SKM-1 (cell line): ENCODE measurements around the gene MRPL37.
"Not testable (repeated sequence)": the region's sequence is repeated elsewhere in the genome, so short reads cannot be mapped to it uniquely, and the experiment has no call there.

Experiments
- DNase-seq: peaks from one replicate; lab custom pipeline; 2025; ENCODE audit not compliant: unreplicated experiment; lab: John Stamatoyannopoulos, UW

The MRPL37 gene

DNA sequence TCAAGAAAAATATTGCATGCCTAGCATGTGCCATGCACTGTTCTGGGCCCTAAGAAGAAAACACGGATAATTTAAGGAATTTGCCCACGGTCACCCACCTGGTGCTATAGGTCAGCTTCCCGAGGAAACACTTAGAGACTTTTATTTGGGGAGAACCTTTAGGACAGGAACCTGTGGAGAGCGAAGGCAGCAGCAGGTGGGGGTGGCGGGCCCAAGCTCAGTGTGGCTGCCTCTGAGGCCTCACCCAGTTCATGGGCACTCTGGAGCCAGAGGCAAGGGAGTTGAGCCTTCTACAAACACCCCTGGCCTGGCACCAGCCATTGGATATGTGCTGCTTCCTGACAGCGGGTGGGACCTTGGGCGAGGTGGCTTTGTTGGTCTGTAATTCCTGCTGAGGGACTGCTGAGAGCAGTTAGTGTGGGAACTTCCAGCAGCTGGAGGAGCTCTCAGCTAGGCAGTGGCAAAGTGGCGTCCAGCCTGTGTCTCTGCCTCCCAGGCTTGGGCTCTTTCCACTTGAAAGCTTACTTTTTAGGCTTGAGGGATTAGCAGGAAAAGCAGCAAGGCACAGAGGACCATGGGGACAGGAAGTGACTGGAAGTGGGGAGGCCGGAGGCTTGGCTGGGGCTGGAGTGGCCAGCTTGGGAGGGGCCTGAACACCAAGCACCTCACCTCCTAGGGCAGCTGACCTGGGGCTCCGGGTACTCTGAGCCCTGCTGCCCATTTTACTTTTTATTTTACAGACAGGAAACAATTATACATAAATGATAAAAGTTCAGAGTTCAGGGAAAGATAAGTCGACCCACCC is 19.1 kb downstream of the MRPL37 start:
- no peak for DNase-seq

DNA sequence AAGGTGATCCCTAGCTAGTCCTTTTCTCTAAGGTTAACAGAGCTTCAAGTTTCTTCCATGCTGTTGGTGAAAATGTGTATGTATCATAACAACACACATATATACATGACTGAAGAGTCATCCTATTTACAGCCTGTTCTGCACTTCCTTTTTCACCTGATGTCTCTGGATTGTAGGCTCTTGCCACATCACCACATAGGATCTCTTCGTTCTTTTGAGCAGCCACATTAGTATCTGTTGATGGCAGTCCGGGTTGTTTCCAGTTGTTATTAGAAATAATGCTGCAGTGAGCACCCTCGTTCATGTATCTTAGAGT is 19.7 kb downstream of the MRPL37 start:
- no peak for DNase-seq

DNA sequence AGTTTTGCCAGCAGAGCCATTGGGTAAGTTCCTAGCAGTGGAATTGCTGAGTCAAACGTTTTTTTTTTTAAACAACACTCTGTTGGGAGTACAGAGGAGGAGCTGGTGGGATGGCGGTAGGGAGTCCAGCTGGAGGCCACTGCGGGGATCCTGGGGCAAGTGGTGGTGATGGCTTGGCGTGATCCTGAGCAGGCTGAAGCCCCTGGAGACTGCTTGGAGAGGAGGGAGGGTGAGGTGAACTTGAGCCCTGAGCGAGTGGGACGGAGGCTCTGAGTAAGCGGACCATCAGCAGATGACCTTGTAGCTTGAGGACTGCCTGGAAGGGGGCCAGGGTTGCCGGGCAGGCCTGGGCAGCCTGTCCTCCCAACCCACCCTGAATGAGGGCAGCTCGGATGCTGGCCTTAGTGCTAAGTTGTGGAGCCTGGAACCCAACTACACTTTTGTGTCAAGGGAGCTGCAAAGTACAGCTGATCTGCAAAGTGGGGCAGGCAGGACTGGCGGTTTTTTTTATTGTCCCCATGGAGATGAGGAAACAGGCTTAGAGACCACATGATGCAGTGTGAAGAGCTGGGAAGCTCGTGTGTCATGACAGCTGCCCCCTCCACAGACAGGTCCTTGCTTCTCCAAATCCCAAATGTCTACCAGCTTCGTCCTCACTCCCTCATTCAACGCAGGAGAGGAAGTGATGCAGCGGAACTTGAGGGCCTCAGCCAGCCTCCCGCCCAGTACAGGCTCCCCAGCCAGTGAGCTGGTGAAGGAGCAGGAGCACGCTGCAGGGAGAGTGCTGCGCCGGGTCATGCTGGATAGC is 20.2 kb downstream of the MRPL37 start:
- no peak for DNase-seq

DNA sequence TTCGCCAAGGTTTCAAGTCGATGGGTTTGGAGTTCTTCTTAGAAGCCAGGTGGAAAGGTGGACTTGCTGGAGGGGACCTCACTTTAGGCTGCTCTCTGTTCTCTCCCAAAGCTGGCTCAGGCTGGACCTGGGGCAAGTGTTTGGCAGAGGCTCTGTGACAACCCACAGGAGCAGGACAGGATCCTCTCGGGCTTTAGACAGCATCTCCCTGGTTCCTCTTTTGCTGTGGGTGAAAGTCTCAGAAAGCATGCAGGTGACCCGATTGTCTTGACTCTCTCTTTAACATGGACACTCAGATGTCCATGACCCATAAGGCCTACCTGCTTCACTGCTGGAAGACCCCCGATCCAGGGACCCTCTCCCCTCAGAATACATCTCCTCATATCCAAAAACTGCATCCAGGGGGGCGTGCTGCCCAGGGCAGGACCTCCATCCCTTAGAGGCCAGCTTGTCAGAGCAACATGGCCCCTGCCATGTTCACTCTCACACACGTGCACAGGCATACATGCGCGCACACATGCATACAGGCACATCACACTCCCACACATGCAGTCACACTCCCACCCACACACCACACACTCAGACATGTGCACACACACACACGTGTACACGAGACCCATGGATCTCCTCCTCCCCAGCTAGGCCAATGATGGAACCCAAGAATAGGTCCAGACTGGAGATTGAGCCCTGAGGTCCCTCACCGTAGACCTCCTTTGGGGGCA is 21.3 kb downstream of the MRPL37 start:
- no peak for DNase-seq

DNA sequence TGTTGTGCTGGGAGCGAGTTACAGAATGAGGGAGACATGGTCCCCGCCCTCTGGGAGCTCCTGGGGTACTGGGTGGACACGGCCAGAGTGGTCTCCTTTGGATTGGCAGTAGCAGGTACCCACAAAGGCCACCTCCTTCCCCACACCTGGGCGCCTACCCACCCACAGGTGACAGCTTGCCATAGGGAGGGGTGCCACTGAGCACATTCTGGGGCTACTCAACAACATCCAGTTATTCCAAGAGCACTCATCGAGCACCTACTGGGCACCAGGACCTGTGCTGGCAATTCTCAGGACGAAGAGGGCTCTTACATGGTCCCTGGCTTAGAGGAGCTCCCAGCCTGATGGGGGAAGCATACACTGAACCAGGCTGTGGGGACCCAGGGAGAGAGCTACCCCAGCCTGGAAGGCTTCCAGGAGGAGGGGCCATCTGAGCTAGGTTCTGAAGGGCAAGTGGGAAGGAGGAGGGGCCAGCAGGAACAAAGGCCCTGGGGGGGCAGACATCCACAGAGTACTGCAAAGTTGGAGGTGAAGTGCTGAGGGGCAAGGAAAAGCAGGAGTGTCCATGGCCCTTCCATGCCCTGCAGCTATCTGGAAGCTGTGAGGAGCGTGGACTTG is 22.0 kb downstream of the MRPL37 start:
- no peak for DNase-seq

DNA sequence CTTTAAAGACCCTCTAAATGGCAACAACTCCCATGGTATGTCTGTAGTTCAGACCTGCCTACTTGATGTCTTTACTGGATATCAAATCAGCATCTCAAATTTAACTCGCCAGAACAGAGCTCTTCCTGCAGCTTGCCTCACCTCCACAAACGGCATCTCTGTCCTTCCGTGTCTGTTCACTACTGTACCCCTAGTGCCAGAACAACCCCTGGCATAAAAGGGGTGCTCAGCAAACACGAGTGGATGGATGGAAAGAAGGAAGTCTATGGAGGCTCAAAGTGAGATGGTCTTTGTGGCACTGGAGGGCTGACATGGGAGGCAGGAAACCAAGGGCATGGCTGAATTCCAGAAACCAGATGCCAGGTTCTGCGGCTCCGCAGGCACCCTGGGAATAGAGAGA is 22.7 kb downstream of the MRPL37 start:
- no peak for DNase-seq

DNA sequence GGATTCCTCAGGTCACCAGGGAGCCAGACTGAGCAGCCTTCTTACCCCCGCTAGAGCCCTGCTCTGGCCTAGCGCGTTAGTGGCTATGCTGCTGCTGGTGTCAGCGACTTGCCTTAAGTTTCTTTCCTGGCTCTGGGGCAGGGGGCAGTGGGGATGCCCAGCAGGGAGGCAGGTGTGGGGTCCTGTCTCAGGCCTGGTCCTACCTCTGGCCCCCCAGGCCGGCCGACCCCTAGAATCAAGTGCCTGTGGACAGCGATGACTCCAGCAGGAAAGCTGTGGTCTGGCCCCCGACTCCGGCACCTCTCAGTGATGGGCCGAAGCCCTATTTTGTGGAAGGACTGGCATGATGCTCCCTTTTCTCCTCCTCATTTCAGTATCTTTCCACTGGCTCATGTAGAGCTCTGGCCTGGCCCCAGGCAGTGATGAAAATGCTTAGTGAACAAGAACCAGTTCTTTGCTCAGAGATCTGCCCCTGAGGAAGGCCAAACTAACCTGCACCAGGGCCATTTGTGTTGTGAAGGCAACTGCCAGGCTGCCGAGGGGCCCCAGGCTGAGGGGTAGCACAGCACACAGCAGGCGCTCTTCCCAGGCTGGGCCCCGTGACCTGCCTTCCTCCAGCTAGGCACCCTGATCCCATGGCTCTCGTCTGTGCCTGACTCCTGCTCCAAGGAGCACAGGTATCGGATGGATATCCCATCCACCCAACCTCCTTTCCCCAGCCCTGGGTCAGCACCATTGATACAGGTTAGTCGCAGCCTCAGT is 23.7 kb downstream of the MRPL37 start:
- DNase-seq, result no peak

DNA sequence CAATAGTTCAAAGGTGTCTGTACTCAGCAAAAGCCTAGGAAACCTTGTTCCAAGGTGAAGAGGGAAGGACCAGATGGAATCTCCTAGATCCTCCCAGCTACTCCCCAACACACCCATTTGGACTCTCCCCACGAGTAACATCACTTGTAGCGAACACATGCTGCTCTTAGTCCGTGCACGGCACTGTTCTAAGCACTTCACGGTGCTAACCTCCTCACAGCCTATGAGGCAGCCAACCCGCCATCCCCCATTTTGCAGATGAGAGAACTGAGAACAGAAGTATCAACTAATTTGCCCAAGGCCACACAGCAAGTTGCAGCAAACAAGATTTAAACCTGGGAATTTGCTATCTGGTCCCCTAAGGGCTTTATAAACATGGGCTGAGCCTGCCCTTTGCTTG is 24.3 kb downstream of the MRPL37 start:
- no peak for DNase-seq

DNA sequence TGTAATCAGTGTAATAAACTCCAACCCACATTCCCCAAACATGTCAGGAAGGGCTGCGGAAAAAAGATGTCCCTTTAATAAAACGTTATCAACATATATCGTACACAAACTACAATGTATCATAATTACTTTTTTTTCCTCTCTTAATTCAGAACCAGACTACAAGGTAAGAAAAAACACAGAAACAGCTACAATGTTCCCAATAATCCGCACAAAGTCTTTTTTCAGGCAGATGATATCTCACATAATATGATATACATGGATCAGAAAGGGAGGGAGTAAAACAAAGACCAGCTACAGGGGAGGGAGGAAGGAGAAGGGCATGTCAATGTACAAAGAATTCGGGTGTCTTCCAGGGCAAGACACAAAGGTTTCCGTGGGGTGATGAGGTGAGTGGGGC is 25.4 kb downstream of the MRPL37 start:
- DNase-seq, result no peak

DNA sequence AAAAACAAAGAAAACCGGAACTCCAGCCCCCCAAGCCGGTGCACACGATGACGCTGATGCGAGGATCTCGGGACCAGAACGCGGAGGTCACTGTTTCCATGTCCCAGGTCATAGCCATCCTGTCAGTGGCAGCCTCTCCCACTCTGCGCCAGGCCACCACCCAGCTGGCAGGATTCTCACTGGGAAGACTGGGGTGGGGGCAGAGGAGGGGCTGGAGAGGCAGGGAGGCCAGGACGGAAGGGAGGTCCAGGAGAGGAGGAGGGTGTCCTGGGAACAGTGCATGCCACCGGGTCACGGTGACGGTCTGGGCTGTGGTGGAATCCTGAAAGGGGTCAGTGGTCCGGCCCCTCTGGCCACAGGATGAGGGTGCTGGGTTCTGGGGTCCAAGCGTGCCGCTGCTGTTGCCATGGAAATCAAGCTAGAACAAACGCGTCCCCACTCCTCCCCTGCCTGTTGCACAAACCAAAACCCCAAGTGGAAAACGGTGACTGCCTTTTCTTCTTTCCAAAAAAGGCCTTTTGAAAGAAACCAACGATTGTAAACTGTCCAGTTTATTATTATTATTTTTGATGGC is 26.1 kb downstream of the MRPL37 start:
- DNase-seq, result no peak

DNA sequence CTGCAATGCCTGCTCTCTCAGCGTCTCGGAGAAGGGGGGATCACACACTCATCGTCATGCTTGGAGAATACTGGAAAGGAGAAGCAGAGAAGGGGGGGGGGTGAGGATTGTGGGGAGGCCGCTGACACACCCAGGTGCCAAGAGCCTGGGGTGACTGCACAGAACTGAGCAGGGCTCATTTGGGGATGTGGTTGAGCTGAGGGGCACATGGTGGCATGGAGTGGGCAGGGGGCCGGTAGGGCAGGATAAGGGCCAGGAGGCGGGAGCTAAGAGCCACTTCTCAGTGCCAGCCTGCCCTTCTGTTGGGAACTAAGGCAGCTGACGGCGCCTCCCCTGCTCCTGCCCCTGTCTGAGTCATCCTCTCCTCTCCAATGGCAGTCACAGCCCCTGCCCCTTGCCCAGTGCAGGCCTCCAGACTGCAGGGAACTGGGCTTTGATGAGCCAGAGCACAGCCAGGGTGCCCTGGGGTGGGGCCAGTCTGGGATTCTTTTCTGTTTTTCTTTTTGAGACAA is 27.2 kb downstream of the MRPL37 start:
- DNase-seq, result no peak

DNA sequence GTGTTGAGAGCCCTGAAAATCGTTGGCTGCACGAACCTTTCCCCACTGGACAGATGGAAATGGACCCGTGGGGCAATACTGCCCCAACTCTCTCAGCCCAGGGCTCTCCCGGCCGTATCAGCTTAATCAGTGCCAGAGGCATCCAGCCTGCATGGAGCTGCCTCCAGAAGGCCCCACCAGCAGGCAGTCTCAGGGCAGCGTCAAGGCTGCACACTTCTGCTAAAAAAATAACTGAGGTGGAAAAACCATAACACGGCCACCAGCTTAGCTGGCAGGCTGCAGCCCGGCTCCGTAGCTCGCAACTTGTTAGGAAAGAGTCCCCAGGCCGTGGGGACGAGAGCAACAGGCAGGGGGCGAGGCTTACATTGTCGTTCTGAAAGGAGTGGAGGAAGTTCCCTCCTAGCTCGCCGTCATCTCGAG is 27.9 kb downstream of the MRPL37 start:
- DNase-seq, result no peak

DNA sequence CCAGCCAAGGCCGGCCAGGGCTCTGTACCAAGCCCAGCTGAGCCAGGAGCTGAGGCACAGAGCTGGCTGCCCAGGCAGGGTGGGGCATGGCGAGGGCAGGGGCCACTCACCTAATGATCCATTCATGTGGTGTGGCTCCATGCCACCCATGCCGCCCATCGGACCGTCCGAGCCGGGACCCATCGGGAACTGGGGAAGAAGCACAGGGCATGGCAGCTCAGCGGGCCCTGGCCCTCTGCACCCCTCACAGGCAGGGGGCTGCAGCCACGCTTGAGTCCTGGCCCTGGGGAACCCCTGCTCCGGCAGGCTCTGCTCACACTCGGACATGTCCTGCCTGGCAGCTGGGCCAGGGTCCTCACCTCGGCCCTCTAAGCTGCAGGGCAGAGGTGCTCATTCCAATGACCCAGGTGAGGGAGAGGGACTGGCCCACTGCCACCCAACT is 28.7 kb downstream of the MRPL37 start:
- DNase-seq, result no peak

DNA sequence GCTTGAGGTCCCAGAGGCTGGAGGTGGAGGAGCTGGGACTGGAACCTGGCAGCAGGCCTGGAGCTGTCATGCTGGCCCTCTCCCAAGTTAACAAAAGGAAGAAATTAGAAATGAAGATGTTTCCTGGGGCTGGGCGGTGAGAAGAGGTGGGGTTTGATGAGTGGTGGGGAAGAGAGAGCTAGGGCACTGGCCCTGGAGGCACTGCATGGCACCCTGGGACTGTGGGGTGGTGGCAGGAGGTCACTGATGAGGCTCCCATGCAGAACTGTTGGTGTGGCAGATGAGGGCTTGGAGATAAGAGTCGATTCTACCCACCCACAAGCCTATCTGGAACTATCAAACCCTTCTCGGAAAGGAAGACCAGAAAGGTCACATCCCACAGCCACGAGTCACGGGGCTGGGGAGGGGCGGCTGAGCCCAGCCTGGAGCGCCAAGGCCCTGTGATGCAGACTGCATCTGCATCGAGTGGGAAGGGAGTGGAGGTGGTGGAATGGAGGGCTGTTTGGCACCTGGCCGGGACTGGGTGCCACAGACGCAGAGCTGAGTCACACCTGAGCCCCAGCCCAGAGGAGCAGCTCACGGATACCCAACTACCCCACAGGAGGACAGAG is 29.4 kb downstream of the MRPL37 start:
- DNase-seq, result no peak

DNA sequence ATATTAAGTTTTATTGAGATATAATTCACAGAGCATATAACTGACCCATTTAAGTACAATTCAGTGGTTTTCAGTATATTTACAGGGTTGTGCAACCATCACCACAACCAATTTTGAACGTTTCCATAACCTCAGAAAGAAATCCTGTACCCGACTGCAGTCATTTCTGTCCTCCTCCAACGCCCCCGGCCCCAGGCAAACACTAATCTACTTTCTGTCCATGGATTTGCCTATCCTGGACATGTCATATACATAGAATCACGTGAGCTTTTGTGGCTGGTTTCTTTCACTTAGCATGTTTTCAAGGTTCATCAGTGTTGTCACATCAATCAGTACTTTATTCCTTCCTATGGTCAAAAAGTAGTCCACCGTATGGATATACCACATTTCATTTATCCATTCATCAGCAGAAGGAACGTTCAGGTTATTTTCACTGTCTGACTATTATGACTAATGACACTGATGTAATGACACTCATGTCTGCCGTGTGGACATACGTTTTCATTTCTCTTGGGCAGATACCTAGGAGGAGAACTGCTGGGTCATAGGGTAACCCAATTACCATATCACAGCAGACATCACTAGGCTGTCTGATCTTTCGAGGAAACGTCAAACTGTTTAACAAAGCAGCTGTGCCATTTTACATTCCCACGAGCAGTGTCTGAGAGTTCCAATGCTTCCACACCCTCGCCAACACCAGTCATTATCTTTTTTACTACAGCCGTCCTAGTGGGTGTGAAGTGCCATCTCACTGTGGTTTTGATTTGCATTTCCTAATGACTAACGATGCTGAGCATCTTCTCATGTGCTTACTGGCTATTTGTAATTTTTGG is 30.8 kb downstream of the MRPL37 start:
- no peak for DNase-seq

DNA sequence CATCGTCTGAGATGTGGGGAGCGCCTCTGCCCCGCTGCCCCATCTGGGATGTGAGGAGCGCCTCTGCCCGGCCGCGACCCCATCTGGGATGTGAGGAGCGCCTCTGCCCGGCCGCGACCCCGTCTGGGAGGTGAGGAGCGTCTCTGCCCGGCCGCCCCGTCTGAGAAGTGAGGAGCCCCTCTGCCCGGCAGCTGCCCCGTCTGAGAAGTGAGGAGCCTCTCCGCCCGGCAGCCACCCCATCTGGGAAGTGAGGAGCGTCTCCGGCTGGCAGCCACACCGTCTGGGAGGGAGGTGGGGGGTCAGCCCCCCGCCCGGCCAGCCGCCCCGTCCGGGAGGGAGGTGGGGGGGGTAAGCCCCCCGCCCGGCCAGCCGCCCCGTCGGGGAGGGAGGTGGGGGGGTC is 33.2 kb downstream of the MRPL37 start:
- not testable (repeated sequence) for DNase-seq

DNA sequence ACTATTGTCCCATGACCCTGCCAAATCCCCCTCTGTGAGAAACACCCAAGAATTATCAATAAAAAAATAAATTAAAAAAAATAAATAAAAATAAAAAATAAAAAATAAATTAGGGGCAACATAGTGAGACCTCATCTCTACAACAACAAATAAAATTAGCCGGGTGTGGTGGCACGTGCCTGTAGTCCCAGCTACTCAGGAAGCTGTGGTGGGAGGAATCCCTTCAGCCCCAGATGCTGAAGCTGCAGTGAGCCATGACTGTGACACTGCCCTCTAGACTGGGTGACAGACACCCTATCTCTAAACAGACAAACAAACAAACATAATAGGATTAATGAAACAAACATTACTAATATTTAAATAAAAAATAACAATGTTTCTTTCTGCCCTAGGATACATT is 34.3 kb downstream of the MRPL37 start:
- DNase-seq, result no peak

DNA sequence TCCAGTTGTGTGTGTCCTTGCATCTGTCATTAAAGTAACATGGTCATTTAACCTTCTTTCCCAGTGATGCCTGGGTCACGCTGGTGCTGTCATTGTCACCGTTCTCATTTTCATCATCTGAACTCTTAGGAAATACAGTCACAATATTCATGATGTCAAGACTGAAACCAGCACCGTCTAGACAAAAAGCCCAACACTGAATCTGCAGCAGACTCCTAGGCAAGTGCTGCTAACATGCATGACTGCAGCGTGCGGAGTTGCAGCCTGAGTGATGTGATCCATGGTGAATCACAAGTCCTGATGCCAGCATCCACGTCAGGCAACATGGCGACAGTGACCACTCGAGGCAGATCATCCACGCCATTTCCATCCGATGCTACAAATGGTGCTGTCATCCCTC is 37.6 kb downstream of the MRPL37 start:
- DNase-seq, result no peak
